ENCODE data around the gene ADGRV1.

ADGRV1 gene

GRCh38 chr5:90996089-90996488, 437.5 kb downstream of the ADGRV1 start:
- ATAC-seq (ENCODE audit: insufficient read depth, low read depth), result no peak
- Histone ChIP-seq H3K36me3 (ENCODE audit: insufficient read depth, low read length) (no peaks in the 10 kb centered on the region), H3K9me3 (ENCODE audit: insufficient read depth, low read length, severe bottlenecking) (no peaks in the 10 kb centered on the region), H2AFZ (ENCODE audit: low read depth, low read length) (no peak overlapping the region), H3K27me3 (ENCODE audit: insufficient read depth, low read length, poor library complexity) (no peaks in the 10 kb centered on the region), H4K20me1 (ENCODE audit: insufficient read depth, low read length) (no peaks in the 10 kb centered on the region), H3K9ac (ENCODE audit: low read depth, low read length) (no peak overlapping the region), H3K4me3 (ENCODE audit: low read depth in 1 of 2, low read length in 2 of 2) (no peak overlapping the region), H3K4me1 (ENCODE audit: insufficient read depth, low read length) (no peaks in the 10 kb centered on the region), H3K4me2 (ENCODE audit: insufficient read depth, low read length) (no peak overlapping the region), H3K79me2 (ENCODE audit: insufficient read depth, low read length) (no peaks in the 10 kb centered on the region), H3K27ac (ENCODE audit: low read length) (no peak overlapping the region)
- no peak for DNase-seq
- TF ChIP-seq CTCF (IDR thresholded peaks at IDR 0.05; ENCODE audit: borderline replicate concordance, extremely low read depth, low read length, poor library complexity, severe bottlenecking) (no peak), EZH2 (IDR thresholded peaks at IDR 0.05; ENCODE audit: borderline replicate concordance, low read depth, low read length, severe bottlenecking) (no peak)

DNA sequence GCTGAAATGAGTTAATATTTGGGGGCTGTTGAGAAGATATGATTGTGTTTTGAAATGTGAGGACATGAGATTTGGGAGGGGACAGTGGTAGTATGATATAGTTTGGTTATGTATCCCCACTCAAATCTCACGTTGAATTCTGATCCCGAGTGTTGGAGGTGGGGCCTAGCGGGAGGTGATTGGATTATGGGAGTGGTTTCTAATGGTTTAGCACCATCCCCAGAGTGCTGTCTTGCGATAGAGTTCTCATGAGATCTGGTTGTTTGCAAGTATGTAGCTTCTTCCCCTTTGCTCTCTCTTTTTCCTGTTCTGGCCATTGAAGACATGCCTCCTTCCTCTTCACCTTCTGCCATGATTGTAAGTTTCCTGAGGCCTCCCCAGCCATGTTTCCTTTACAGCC, 438.5 kb downstream of the ADGRV1 start:
- TF ChIP-seq EZH2 (IDR thresholded peaks at IDR 0.05; ENCODE audit: borderline replicate concordance, low read depth, low read length, severe bottlenecking) (no peak), CTCF (IDR thresholded peaks at IDR 0.05; ENCODE audit: borderline replicate concordance, extremely low read depth, low read length, poor library complexity, severe bottlenecking) (no peak)

GRCh38 chr5:91000743-91001142, 442.1 kb downstream of the ADGRV1 start:
- Histone ChIP-seq H4K20me1 (ENCODE audit: insufficient read depth, low read length) (no peaks in the 10 kb centered on the region), H2AFZ (ENCODE audit: low read depth, low read length) (no peak overlapping the region), H3K27ac (ENCODE audit: low read length) (no peak overlapping the region), H3K9me3 (ENCODE audit: insufficient read depth, low read length, severe bottlenecking) (no peaks in the 10 kb centered on the region), H3K4me3 (ENCODE audit: low read depth in 1 of 2, low read length in 2 of 2) (no peak overlapping the region), H3K79me2 (ENCODE audit: insufficient read depth, low read length) (no peaks in the 10 kb centered on the region), H3K4me2 (ENCODE audit: insufficient read depth, low read length) (no peak overlapping the region), H3K36me3 (ENCODE audit: insufficient read depth, low read length) (no peaks in the 10 kb centered on the region), H3K27me3 (ENCODE audit: insufficient read depth, low read length, poor library complexity) (no peaks in the 10 kb centered on the region), H3K4me1 (ENCODE audit: insufficient read depth, low read length) (no peaks in the 10 kb centered on the region), H3K9ac (ENCODE audit: low read depth, low read length) (no peak overlapping the region)
- ATAC-seq (ENCODE audit: insufficient read depth, low read depth) (no peak), DNase-seq (no peak)
- TF ChIP-seq CTCF (IDR thresholded peaks at IDR 0.05; ENCODE audit: borderline replicate concordance, extremely low read depth, low read length, poor library complexity, severe bottlenecking) (no peak), EZH2 (IDR thresholded peaks at IDR 0.05; ENCODE audit: borderline replicate concordance, low read depth, low read length, severe bottlenecking) (no peak)

More for the DNA sequence above, 438.5 kb downstream of the ADGRV1 start:
- no peaks in the 10 kb centered on the region for H3K27me3 ChIP-seq (ENCODE audit: insufficient read depth, low read length, poor library complexity)
- H2AFZ ChIP-seq (ENCODE audit: low read depth, low read length), result no peak overlapping the region
- H3K27ac ChIP-seq (ENCODE audit: low read length), result no peak overlapping the region
- H3K79me2 ChIP-seq (ENCODE audit: insufficient read depth, low read length), result no peaks in the 10 kb centered on the region
- no peak overlapping the region for H3K4me3 ChIP-seq (ENCODE audit: low read depth in 1 of 2, low read length in 2 of 2)
- DNase-seq, result no peak
- no peaks in the 10 kb centered on the region for H4K20me1 ChIP-seq (ENCODE audit: insufficient read depth, low read length)
- no peak for ATAC-seq (ENCODE audit: insufficient read depth, low read depth)
- H3K4me2 ChIP-seq (ENCODE audit: insufficient read depth, low read length), result no peak overlapping the region
- H3K36me3 ChIP-seq (ENCODE audit: insufficient read depth, low read length), result no peaks in the 10 kb centered on the region
- no peaks in the 10 kb centered on the region for H3K4me1 ChIP-seq (ENCODE audit: insufficient read depth, low read length)
- H3K9ac ChIP-seq (ENCODE audit: low read depth, low read length), result no peak overlapping the region
- H3K9me3 ChIP-seq (ENCODE audit: insufficient read depth, low read length, severe bottlenecking), result no peaks in the 10 kb centered on the region

GRCh38 chr5:91006713-91007112, 448.1 kb downstream of the ADGRV1 start:
- Histone ChIP-seq H3K36me3 (ENCODE audit: insufficient read depth, low read length) (no peaks in the 10 kb centered on the region), H4K20me1 (ENCODE audit: insufficient read depth, low read length) (no peaks in the 10 kb centered on the region), H3K4me2 (ENCODE audit: insufficient read depth, low read length) (no peak overlapping the region), H3K9me3 (ENCODE audit: insufficient read depth, low read length, severe bottlenecking) (no peaks in the 10 kb centered on the region), H3K79me2 (ENCODE audit: insufficient read depth, low read length) (no peaks in the 10 kb centered on the region), H3K4me3 (ENCODE audit: low read depth in 1 of 2, low read length in 2 of 2) (no peak overlapping the region), H3K4me1 (ENCODE audit: insufficient read depth, low read length) (no peaks in the 10 kb centered on the region), H2AFZ (ENCODE audit: low read depth, low read length) (no peak overlapping the region), H3K27me3 (ENCODE audit: insufficient read depth, low read length, poor library complexity) (no peaks in the 10 kb centered on the region), H3K9ac (ENCODE audit: low read depth, low read length) (no peak overlapping the region), H3K27ac (ENCODE audit: low read length) (no peak overlapping the region)
- ATAC-seq (ENCODE audit: insufficient read depth, low read depth) (no peak), DNase-seq (no peak)
- no peak for TF ChIP-seq EZH2 (IDR thresholded peaks at IDR 0.05; ENCODE audit: borderline replicate concordance, low read depth, low read length, severe bottlenecking)
- no peak for TF ChIP-seq CTCF (IDR thresholded peaks at IDR 0.05; ENCODE audit: borderline replicate concordance, extremely low read depth, low read length, poor library complexity, severe bottlenecking)

Measured in DND-41 (cell line).